ENCODE results near the gene BMPR2.

DNA sequence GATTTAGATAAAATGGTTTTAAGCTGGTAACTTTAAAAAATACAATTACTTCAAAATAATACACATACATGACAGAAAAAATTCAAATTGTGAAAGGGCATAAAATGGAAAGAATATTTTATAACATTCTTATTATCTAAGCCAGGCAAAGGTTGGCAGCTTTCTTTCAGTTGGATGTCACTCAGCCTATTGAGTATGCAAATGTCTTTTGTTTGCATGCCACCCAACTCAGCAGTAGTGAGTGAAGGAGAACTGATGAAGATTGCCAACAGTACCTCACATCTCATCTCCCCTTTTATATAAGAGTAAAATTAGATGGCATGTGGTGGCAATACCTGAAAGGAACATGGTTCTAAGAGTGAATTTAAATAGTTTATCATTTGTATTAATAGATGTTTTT is 24.8 kb downstream of the BMPR2 start:
- TF ChIP-seq POLR2AphosphoS5 (IDR thresholded peaks at IDR 0.05) = no peak
- TF ChIP-seq, protein P1, sequence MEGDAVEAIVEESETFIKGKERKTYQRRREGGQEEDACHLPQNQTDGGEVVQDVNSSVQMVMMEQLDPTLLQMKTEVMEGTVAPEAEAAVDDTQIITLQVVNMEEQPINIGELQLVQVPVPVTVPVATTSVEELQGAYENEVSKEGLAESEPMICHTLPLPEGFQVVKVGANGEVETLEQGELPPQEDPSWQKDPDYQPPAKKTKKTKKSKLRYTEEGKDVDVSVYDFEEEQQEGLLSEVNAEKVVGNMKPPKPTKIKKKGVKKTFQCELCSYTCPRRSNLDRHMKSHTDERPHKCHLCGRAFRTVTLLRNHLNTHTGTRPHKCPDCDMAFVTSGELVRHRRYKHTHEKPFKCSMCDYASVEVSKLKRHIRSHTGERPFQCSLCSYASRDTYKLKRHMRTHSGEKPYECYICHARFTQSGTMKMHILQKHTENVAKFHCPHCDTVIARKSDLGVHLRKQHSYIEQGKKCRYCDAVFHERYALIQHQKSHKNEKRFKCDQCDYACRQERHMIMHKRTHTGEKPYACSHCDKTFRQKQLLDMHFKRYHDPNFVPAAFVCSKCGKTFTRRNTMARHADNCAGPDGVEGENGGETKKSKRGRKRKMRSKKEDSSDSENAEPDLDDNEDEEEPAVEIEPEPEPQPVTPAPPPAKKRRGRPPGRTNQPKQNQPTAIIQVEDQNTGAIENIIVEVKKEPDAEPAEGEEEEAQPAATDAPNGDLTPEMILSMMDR (IDR thresholded peaks at IDR 0.05) = no peak
- no peak for TF ChIP-seq EP300 (IDR thresholded peaks at IDR 0.05)
- no peak for TF ChIP-seq POLR2A (IDR thresholded peaks at IDR 0.05; ENCODE audit: low read depth)

Data from esophagus muscularis mucosa (tissue), 4 donors.